LNCAP (cell line): ENCODE measurements around the gene PGS1.

ENCODE experiments used
- TF ChIP-seq, protein P1 (sequence below): fragments of 450-650 bp; IDR thresholded peaks from 2 replicates; pipeline ENCODE4 v1.5.1; 2017; ENCODE audit warnings: mild to moderate bottlenecking

Gene PGS1

DNA sequence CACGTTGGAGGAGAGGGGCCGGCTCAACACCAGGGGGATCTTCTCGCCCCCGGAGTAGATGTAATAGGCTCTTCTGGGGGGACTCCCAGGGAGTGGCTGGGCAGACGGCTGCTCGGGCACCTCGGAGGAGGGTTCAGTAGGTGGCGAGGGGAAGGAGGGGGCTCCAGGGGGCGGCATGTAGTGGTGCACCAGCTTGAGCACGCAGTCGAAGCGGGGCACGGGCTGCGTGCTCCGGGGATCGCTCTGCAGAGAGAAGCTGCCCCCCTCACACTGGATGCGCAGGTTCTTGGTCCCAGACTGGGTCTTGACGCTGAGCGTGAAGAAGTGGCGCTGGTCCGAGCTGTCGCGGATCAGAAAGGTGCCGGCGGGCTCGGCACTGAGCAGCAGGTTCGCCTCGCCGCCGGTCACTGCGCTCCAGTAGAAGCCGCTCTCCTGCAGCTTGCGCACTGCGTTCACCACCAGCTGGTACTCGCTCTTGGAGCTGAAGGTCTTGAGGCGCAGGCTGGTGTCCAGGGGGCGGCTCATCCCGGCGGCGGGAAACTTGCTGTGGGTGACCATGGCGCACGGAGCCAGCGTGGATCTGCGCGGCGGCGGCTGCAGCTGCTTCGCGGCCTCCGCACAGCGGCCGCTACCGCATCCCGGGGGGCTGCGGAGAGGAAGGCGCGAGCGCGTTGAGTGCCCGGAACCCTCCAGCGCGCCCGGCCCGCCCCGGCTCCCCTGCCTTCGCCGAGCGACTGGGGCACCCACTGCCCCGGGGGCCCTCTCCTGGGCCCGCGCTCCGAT, 19.7 kb upstream of the PGS1 start:
- TF ChIP-seq, protein P1, sequence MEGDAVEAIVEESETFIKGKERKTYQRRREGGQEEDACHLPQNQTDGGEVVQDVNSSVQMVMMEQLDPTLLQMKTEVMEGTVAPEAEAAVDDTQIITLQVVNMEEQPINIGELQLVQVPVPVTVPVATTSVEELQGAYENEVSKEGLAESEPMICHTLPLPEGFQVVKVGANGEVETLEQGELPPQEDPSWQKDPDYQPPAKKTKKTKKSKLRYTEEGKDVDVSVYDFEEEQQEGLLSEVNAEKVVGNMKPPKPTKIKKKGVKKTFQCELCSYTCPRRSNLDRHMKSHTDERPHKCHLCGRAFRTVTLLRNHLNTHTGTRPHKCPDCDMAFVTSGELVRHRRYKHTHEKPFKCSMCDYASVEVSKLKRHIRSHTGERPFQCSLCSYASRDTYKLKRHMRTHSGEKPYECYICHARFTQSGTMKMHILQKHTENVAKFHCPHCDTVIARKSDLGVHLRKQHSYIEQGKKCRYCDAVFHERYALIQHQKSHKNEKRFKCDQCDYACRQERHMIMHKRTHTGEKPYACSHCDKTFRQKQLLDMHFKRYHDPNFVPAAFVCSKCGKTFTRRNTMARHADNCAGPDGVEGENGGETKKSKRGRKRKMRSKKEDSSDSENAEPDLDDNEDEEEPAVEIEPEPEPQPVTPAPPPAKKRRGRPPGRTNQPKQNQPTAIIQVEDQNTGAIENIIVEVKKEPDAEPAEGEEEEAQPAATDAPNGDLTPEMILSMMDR = no peak

DNA sequence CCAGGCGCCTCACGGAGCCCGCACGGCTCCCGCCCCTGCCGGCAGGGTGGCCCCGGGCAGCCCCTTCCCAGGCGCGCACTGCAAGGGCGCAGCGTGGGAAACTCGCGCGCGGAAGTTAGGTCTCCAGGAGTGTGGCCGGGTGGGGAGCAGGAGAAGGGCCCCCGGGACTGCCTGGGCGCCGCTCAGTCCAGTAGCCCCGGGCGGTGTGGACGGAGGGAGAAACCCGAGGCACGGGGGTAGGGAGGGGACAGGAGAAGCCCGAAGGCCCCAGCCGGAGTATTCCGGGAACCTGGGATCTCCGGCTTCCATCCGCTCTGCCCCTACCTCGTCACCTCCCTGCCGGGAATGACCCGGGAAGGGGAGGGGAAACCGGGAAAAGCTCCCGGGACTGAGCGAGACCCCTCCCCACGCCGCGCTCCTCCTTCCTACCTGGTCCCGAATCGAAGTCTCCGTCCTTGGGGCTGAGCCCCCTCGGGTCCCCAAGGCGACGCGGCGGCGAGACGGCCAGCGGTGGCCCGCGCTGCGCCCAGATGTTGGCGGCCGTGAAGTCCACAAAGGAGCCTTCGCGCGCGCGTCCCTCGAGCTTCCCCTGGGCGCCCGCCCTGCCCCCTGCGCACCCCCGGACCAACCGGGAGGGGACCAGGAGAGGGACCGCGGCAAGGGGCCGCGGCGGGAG, 19.0 kb upstream of the PGS1 start:
- TF ChIP-seq, protein P1 = no peak

DNA sequence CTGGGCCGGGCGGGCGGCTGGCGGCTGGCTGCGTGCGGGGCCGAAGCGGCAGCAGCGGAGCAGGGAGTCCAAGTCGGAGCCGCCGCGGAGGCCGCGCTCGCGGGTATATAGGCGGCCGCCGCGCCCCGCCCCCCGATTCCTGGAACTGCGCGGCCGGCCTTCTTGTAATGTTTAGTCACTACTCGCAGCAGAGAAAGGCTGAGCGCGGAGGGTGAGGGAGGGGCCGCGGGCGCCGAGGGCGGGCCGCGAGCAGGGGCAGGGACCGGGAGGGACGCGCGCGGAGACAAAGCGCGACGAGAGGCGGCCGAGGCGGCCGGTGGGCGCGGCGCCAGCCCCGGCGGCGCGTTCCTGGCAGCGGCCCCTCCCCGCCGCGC, 18.5 kb upstream of the PGS1 start, which contains the start of gene SOCS3:
Gene SOCS3 (minus strand): TSS at position 81 of the 374 bp plus-strand sequence. CDS start 982 bp downstream, outside the sequence.
- TF ChIP-seq, protein P1 = no peak

DNA sequence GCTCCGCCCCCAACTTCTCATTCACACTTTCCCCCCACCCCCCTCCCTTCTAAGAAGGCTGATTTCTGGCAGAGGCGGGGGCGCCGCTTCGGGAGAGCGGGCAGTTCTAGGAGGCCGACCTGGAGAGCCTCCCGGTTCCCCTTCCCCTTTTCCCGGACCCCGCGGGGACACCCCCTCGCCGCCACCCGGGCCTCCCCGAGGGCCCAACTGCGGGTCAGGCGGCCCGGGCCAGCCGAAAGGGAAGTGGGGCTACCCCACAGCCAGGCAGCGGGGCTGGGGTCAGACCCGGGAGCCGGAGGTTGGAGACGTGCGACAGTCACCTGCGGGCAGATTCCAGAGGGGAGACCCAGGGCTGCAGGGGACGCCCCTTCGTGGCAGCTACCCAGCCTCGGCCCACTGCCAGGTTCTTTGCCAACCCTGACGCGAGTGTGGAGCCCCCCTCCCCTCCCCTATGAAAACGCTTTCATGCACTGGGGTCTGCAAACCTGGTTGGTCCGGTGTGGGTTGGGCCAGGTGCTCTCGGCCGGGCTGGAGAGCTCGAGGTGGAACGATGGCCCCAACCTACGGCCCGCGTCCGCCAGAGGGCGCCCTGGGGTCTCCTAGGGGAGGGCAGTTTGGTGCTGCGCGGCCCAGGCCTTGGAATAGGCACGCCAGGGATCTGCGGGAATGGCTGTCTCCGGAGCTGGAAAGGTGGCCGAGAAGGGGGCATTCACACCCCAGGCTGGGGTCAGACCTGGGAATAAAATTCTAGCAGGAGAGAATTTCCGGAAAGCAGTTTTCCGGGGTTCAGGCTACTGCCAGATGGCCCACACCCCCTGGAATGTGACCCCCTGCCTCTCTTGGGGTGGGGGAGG, 17.9 kb upstream of the PGS1 start:
- TF ChIP-seq, protein P1 = peak; percentile 91

DNA sequence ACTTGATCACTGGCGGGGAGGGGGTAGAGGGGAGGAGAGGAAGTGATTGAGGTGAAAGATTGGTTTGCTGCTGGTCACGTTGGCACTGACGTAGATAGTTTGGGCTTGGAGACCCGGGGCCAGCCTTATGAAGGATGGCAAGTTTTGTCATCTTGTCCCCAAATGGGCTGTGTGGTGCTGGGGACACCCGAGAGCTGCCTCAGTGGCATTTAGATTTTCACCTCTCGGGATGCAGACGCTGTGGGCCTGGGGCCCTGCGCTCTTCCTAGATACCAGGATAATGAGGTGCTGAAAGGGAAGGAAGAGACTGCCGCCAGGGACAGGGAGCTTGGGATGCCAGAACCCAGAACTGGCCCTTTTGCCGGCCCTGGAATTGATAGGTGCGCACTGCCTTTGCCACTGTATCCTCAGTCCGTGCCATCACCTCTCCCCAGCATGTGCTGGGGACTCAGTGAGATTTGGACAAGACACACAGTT, 17.2 kb upstream of the PGS1 start:
- TF ChIP-seq, protein P1 = no peak

DNA sequence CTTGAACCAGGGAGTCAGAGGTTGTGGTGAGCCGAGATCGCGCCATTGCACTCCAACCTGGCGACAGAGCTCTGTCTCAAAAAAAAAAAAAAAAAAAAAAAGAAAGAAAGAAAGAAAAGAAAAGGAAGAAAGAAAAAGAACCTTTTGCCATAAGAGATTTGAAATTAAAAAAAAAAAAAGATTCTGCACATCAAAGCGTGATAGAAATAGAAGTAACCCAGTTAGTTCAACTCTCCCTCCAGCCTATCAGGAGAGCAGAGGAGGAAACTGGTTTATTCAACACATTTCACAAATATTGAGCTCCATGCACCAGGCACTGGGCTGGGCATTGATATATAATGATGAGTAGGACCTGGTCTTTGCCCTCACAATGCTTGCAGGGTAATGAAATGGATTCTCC, 16.2 kb upstream of the PGS1 start:
- TF ChIP-seq, protein P1 = no peak

DNA sequence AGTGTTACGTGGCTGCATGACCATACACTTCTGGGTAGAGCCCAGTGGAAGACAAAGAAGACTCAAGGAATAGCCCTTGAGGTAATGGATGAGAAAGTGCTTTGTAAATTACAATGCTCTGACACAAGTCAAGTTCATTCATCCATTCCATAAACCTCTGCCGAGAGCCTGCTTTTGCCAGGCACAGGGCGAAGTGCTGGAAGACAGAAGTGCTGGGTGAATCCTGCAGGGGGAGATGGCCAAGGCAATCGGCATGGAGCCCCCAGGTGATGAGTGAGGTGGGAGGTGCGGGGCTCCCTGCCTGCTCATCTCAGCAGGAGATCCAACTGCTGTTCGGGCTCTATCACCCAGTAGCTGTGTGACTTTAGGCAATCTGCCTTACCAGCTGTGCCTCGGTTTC, 15.8 kb upstream of the PGS1 start:
- TF ChIP-seq, protein P1 = no peak
